GM21619 (cell line): ENCODE results near the gene RABEP2.

Experiments
- ATAC-seq: cut with Tn5 transposase; IDR thresholded peaks from one replicate; pipeline ENCODE4 v1.9.1; 2021; ENCODE audit not compliant: unreplicated experiment

Gene RABEP2

DNA sequence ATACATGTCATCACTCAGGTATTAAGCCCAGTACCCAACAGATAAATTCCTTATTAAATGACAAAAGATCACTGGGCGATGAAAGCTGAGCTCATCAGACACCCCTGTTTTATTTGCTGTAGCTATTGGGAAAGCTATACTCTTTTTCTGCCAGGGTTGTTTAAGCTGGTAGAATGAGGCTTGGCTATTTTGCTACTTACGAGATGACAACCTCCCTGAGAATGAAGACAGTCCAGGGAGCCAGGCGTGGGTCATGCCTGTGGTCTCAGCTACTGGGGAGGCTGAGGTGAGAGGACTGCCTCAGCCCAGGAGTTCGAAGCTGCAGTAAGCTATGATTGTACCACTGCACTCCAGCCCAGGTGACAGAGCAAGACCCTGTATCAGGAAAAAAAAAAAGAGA is 65.7 kb downstream of the RABEP2 start:
- ATAC-seq, result no peak

DNA sequence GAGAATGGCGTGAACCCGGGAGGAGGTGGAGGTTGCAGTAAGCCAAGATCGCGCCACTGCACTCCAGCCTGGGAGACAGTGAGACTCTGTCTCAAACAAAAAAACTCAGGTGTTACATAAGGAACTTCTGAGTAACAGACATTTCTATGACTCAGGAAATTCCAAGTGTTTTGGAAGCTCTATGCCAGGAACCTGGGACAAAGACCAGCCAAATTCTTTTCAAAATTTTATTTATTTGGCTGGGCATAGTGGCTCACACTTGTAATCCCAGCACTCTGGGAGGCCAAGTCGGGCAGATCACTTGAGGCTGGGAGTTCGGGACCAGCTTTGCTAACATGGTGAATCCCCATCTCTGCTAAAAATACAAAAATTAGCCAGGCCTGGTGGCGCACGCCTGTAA is 66.6 kb downstream of the RABEP2 start:
- no peak for ATAC-seq
